ENCODE data around the gene C8B. TPM values are rescaled to one million over a fixed set of nuclear protein-coding genes. Genes with fewer than 3 reads are reported as not detected.

The C8B gene
- total RNA-seq, 2 donors from 2014 or later = not detected

DNA sequence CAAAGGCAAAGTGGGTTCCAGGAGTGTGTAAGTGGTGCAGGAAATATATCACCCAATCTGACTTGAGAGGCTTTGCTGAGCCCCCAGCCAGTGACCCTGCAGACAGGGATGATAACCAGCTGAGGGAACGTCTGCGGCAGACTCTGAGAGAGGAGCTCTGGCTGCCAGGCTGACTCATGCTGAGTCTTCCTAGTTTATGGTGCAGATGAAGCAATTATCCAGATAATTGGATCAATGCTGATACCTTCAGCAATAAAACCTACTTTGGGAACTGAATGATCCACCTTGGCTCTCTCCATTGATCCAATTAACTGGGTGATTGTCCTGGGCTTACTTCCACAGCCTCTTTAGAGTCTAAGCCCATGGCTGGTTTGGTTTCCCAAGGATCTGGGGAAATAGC, 7.3 kb downstream of the C8B start:
- TF ChIP-seq, protein P1, sequence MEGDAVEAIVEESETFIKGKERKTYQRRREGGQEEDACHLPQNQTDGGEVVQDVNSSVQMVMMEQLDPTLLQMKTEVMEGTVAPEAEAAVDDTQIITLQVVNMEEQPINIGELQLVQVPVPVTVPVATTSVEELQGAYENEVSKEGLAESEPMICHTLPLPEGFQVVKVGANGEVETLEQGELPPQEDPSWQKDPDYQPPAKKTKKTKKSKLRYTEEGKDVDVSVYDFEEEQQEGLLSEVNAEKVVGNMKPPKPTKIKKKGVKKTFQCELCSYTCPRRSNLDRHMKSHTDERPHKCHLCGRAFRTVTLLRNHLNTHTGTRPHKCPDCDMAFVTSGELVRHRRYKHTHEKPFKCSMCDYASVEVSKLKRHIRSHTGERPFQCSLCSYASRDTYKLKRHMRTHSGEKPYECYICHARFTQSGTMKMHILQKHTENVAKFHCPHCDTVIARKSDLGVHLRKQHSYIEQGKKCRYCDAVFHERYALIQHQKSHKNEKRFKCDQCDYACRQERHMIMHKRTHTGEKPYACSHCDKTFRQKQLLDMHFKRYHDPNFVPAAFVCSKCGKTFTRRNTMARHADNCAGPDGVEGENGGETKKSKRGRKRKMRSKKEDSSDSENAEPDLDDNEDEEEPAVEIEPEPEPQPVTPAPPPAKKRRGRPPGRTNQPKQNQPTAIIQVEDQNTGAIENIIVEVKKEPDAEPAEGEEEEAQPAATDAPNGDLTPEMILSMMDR (IDR thresholded peaks at IDR 0.05) = no peak
- Histone ChIP-seq H3K27ac (no peak overlapping the region), H3K27me3 (replicated peaks; ENCODE audit: insufficient read depth) (no peaks in the 10 kb centered on the region), H3K4me3 (no peak overlapping the region), H3K36me3 (no peaks in the 10 kb centered on the region), H3K4me1 (ENCODE audit: control insufficient read depth in 1 of 2, low read depth in 2 of 2) (no peaks in the 10 kb centered on the region), H3K9me3 (no peaks in the 10 kb centered on the region)
- DNase-seq (ENCODE audit: low spot score) = no peak
- ATAC-seq (ENCODE audit: insufficient number of reproducible peaks, low FRiP score, low read depth) = no peak

DNA sequence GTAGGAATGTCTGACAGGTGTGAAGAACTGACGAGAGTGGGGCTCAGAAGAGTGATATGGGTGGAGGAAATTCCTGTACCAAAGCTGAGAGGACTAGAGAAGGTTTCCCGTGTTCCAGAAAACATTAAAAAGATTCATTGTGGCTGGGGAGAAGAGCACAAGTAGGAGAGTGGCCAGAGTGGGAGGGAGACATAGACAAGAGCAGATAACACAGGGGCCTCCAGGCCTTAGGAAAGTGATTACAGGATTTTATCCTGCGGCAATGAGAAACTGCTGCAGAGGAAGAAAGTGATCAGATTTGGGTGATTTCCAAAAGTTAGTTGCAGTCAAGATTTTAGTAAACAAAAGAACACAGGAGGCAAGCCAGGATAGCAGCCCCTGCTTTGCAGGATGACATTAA, 7.9 kb downstream of the C8B start:
- Histone ChIP-seq H3K9me3 (no peaks in the 10 kb centered on the region), H3K4me1 (ENCODE audit: control insufficient read depth in 1 of 2, low read depth in 2 of 2) (no peaks in the 10 kb centered on the region), H3K27ac (no peak overlapping the region), H3K4me3 (no peak overlapping the region), H3K27me3 (replicated peaks; ENCODE audit: insufficient read depth) (no peaks in the 10 kb centered on the region), H3K36me3 (no peaks in the 10 kb centered on the region)
- no peak for DNase-seq (ENCODE audit: low spot score)
- no peak for ATAC-seq (ENCODE audit: insufficient number of reproducible peaks, low FRiP score, low read depth)
- TF ChIP-seq, protein P1 (IDR thresholded peaks at IDR 0.05) = no peak

DNA sequence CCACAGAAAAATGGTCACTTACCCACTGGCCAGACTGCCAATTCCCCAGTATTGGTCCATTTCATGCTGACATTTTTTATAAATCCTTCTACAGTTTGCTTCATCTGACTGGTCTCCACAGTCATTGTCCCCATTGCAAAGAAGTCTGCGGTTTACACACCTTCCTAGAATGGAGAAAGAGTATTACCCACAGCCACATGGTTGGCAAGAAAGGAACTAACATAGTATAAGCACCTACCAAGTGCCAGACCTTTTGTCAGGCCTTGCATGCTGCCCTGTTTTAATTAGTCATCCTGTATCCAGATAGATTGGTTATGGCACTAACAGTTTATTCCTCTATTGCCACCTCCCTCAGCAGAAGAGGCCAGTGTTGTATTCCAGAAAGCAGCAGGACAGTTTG, 11.2 kb downstream of the C8B start:
- no peak for DNase-seq (ENCODE audit: low spot score)
- H3K27me3 ChIP-seq (replicated peaks; ENCODE audit: insufficient read depth) = no peaks in the 10 kb centered on the region
- no peak for ATAC-seq (ENCODE audit: insufficient number of reproducible peaks, low FRiP score, low read depth)
- no peaks in the 10 kb centered on the region for H3K36me3 ChIP-seq
- no peak overlapping the region for H3K4me3 ChIP-seq
- no peaks in the 10 kb centered on the region for H3K4me1 ChIP-seq (ENCODE audit: control insufficient read depth in 1 of 2, low read depth in 2 of 2)
- TF ChIP-seq, protein P1 (IDR thresholded peaks at IDR 0.05) = no peak
- no peaks in the 10 kb centered on the region for H3K9me3 ChIP-seq
- H3K27ac ChIP-seq = no peak overlapping the region

DNA sequence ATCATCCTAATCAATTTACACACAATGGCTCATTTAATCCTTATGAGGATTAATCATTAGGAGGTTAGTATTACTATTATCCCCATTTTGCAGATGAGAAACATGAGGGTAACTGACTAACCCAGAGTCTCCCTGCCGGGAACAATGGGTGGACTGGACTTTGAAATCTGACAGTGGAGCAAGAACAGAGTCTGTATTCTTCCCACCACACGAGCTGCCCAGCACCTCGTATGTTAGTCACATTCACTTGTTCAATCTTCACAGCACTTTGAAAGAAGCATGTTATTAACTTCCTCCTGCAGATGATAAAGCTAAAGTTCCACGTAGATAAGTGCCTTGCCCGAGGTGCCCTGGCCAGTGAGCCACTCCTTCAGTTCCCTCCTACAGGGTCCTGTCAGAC, 12.4 kb downstream of the C8B start:
- Histone ChIP-seq H3K9me3 (no peaks in the 10 kb centered on the region), H3K4me3 (no peak overlapping the region), H3K27ac (no peak overlapping the region), H3K4me1 (ENCODE audit: control insufficient read depth in 1 of 2, low read depth in 2 of 2) (no peaks in the 10 kb centered on the region), H3K27me3 (replicated peaks; ENCODE audit: insufficient read depth) (no peaks in the 10 kb centered on the region), H3K36me3 (no peaks in the 10 kb centered on the region)
- ATAC-seq (ENCODE audit: insufficient number of reproducible peaks, low FRiP score, low read depth) (no peak), DNase-seq (ENCODE audit: low spot score) (no peak)
- TF ChIP-seq, protein P1 (IDR thresholded peaks at IDR 0.05) = no peak

DNA sequence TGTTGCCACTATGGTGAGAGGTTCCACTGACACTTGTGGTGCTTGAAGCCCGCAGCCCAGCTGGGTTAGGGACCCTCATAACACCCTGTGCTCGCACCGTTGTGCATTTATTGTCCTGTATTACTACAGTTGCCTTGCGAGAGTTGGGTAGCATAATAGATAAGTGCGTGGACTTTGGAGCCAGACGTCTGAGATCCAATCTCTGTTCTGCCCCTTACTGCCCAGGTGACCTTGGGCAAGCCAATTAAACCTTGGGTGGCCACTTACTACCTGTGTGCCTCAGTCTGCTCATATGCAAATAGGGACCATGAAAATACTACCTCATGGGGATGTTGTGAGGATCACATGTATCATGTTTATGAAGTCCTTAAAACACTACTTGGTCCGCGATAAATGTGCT, 13.3 kb downstream of the C8B start:
- H3K9me3 ChIP-seq = no peaks in the 10 kb centered on the region
- no peak overlapping the region for H3K27ac ChIP-seq
- no peaks in the 10 kb centered on the region for H3K36me3 ChIP-seq
- no peaks in the 10 kb centered on the region for H3K27me3 ChIP-seq (replicated peaks; ENCODE audit: insufficient read depth)
- TF ChIP-seq, protein P1 (IDR thresholded peaks at IDR 0.05) = no peak
- H3K4me1 ChIP-seq (ENCODE audit: control insufficient read depth in 1 of 2, low read depth in 2 of 2) = no peaks in the 10 kb centered on the region
- DNase-seq (ENCODE audit: low spot score) (no peak), ATAC-seq (ENCODE audit: insufficient number of reproducible peaks, low FRiP score, low read depth) (no peak)
- no peak overlapping the region for H3K4me3 ChIP-seq
